ENCODE data around the gene DGUOK.

DGUOK gene

GRCh38 chr2:73946215-73946614, 19.5 kb downstream of the DGUOK start:
- no peak for DNase-seq (ENCODE audit: low read depth in 3 of 3, low spot score in 1 of 3)

DNA sequence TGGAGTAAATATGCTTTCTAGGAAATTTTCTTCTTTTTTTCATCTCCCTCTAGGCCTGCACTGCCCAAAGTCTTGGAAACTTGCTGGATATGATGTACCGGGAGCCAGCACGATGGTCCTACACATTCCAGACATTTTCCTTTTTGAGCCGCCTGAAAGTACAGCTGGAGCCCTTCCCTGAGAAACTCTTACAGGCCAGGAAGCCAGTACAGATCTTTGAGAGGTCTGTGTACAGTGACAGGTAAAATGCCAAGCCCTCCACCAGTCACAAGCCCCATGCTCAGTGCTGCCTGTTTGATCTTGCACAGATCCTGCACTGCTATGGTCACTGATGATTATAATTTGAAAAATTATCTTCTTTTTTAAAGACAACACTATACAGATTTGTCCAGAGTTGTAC, 20.0 kb downstream of the DGUOK start:
- DNase-seq (ENCODE audit: low read depth in 3 of 3, low spot score in 1 of 3), result no peak

DNA sequence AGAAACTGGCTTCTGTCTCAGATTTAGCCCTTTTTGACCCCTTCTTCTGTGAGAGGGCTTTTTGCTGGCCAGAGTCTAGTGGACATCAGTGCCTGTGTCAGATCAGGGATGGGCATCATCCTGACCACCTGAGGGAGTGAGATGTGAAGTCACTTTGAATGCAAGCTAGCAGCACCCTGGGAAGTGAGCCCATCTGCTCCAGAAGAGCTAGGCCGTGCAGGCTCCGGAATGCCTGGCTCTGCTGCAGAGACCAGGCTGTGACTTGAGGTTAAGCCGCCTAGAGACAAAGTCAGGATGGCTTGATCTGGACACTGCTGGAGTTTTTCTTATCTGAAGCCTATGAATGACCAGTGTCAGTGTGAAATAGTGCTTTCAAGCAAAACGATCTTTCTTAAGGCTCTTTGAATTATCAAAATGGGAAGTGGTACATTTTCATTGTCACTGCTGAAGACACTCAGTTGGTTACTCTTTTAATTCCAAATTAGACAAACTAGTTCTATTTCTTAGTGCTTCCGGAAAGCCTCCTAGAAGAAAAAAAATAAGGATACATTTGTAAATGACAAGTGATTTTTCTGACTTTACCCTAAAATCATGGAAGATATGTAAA, 20.8 kb downstream of the DGUOK start:
- no peak for DNase-seq (ENCODE audit: low read depth in 3 of 3, low spot score in 1 of 3)

DNA sequence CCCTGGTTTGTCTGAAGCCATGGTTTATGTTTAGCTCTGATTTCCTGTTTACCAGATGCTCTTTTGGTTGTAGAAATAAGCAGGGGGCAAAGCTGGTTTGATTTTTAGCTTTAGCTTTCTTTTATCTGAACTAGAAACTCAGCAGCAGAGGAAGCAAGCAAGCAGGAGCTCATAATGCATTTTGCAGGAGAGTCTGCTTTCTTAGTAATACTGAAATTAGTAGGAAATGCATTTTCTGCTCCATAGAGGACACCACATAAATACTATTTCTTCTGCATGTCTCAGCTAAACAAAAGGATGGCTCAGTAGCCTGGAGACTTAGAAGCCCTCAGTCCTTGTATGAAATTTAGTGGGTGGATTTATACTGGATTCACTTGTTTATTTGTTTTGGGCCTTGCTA, 23.1 kb downstream of the DGUOK start:
- no peak for DNase-seq (ENCODE audit: low read depth in 3 of 3, low spot score in 1 of 3)

DNA sequence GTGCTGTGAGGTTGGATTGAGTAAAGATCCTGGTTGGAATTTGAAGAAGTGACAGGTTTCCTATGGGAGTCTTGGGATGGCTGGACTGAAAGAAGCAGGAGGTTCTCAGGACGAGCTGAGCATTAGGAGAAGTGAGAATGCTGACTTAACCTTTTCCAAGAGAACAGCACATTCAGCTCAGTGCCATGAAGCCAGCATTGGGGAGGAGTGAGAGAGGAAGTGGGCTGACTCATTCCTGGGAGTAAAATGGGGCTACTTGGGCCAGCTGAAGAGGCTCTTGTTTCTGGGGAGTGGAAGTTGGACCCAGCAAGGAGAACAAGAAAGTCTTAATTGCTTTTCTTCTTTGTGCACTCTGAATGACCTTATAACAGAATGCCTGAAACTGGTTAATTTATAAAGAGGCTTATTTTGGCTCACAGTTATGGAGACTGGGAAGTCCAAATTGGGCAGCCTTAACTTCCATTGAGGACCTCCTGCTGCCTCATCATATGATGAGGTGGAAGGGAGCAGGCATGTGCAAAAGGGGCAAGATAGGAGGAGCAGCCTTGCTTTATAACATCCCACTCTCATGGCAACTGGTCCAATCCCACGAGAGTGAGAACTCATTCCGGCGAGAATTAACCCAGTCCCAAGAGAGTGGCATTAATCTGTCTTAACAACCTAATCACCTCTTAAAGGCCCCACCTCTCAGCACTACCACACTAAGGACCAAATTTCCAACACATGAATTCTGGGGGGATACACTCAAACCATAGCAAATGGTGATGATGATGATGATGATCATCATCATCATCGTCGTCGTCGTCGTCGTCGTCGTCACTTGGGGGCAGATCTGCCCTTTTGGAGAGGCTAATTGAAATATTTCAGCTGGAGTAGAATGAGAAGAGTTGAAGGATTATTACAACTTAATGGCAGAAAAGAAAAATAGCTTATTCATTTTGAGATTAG, 26.1 kb downstream of the DGUOK start:
- DNase-seq (ENCODE audit: low read depth in 3 of 3, low spot score in 1 of 3), result no peak

DNA sequence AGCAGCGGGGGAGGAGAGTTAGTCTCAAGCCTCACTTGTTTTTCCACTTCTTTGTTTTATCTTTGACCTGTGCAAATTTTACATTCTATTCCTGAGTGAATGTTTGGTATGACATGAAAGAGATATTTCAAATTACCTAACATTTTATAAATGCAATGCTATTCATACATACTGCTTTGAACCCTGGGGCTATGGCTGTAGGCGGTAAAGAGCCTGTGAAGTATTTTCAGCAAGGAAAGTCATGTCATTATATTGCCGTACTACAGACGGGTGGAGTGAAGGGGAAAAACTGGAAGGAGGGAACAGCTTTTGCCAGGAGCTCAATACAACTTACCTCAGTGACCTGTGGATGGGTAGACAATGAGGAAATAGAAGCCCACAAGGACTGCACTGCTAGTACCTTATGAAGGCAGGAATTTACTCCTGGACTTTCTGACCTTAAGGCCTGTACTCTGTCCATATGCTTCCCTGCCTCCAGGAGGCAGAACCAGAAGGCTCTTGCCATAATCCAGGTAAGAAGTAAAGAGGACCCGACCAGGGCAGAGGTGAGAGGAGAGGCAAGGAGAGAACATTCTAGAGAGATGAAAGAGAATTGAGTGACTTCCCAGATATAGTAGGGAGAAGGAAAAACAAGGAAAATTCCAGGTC, 29.7 kb downstream of the DGUOK start:
- no peak for DNase-seq (ENCODE audit: low read depth in 3 of 3, low spot score in 1 of 3)

DNA sequence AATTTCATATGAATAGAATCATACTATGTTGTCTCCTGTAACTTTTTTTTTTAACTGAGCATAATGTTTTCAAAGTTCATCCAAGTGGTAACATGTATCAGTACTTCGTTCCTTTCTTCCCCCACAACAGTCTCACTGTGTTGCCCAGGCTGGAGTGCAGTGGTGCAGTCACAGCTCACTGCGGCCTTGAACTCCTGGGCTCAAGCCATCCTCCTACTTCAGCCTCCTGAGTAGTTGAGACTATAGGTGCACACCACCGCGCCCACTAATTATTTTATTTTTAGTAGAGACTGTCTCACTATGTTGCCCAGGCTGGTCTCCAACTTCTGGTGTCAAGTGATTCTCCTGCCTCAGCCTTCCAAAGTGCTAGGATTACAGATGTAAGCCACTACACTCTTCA, 34.6 kb downstream of the DGUOK start:
- DNase-seq (ENCODE audit: low read depth in 3 of 3, low spot score in 1 of 3), result no peak

DNA sequence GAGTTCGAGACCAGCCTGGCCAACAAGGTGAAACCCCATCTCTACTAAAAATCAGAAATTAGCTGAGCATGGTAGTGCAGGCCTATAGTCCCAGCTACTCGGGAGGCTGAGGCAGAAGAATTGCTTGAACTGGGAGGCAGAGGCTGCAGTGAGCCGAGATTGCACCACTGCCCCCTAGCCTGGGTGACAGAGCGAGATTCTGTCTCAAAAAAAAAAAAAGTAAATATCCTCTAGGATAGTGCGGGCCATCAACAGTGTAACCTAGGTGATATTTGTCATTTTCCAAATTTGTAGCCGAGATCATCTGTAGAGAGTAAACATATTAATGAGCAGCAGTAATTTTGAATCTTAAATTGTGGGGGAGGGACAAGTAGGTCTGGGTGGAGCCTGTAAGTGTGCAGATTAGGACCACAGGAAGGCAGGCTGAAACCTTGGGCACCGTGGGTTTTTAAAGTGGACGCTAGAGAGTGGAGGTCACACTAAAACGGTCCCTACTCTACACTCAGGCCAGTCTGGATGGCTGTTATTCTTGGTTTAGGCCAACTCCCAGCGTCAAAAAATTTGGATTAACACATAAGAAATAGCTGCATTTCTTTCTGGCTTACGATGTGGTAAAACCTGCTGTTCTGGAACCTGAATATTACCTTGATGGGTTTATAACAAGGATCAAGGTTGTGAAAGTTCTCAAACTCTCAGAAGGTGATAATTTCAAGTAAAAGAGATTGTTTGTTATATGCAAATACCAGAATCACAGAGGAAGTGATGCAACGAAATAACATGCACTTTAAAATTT, 35.3 kb downstream of the DGUOK start:
- no peak for DNase-seq (ENCODE audit: low read depth in 3 of 3, low spot score in 1 of 3)

DNA sequence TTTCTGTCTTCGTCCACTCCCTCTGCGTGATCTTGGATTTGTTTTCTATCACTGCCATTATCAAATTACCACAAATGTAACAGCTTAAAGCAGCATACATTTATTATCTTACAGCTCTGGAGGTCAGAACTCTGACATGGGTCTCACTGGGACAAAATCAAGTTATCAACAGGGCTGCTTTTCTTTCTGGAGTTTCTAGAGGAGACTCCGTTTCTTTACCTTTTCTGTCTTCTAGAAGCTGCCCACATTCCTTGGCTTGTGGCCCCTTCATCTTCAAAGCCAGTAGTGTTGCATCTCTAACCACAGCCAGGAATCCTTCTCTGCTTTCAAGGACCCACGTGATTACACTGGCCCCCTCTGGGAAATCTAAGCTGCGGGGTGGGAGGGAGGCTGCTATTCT, 36.1 kb downstream of the DGUOK start:
- DNase-seq (ENCODE audit: low read depth in 3 of 3, low spot score in 1 of 3), result no peak

DNA sequence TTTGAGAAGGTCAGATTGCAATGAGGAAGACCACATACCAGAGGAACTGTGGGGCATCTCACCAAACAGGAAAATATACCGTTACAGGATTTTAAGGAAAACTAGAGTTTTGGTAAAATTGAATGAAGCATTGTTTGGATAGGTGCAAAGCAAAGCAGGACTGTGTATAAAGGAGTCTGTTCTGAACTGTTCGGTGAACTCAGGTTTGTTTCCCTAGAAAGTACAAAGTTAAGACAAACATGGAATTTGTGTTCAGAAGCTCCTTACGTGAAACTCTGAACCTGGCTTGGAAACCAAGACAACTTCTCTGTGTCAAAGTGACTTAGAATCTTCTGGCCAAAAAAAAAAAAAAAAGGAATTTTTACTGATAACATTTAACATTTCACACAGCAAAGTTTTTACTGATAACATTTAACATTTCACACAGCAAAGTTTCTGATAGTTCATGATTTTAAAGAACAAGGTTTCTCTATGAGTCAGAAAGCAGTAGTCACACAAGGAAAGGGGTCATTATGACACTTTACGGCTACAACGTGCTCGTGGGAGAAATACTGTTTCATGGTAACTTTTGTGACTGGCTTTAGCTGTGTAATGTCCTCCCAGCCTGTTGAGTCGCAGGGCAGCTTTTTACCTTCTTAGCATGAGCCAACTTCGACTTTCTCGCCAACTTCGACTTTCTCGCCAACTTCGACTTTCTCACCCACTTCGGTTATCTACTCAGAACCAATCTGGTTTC, 36.9 kb downstream of the DGUOK start:
- no peak for DNase-seq (ENCODE audit: low read depth in 3 of 3, low spot score in 1 of 3)

GRCh38 chr2:73964223-73964622, 37.5 kb downstream of the DGUOK start:
- no peak for DNase-seq (ENCODE audit: low read depth in 3 of 3, low spot score in 1 of 3)

DNA sequence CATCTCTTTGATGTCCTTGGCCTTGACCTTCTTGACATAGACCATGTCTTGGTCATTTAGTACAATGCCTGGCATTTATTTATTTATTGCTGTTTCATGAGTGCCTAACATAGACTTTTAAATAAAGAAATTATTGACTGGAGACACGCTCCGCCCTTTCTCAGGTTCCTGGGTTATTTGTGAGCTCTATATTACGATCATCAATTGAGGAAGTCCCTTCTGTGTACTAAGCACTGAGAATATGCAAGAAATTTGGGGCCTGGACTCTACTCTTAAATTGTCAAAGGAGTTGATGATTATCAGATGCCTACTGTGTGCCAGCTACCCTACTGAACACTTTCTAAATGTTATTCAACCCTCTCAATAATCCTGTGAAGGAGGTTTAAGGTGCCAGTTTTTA, 38.4 kb downstream of the DGUOK start:
- no peak for DNase-seq (ENCODE audit: low read depth in 3 of 3, low spot score in 1 of 3)

DNA sequence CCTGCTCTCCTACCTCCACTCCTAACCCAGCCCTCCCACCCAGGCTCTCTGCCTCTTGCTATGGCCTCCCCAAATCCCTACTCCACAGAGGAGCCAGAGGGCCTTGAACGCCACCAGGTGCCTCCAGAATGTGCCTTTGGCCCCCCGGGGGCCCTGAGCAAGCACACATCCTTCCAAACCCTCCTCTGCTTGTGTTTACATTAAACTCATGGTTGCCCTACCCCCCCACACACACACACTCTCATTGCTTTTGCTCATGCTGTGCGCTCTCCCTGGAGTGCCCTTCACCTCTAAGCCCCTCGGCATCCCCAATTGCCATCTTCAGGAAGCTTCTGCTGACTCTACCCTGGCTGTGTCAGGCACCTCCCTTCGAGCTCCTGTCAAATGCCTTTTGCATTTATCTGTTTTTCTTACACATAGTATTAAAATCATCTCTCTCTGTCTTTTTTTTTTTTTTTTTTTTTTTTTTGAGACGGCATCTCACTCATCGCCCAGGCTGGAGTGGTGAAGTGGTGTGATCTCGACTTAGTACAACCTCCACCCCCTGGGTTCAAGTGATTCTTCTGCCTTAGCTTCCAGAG, 41.8 kb downstream of the DGUOK start:
- DNase-seq (ENCODE audit: low read depth in 3 of 3, low spot score in 1 of 3), result no peak

DNA sequence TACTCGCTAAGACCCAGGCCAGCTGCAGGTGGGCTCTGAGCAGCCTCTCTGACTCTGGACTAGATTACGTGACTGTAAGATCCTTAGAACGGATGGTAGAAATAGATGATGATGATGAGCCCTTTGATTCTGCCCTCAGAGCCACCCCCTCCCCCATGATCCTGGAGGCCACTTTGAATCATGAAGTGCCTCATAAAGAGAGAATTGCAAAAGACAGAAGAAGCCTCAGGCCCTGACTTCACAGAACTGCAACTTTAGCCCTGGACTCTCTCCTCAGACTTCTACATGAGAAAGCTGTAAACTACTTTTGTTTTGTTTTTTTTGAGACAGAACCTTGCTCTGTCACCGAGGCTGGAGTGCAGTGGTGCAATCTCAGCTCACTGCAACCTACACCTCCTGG, 42.7 kb downstream of the DGUOK start:
- no peak for DNase-seq (ENCODE audit: low read depth in 3 of 3, low spot score in 1 of 3)

- no peak for DNase-seq (ENCODE audit: low read depth in 3 of 3, low spot score in 1 of 3)
Measured at GRCh38 chr2:73970141-73970803, 43.6 kb downstream of the DGUOK start.

DNA sequence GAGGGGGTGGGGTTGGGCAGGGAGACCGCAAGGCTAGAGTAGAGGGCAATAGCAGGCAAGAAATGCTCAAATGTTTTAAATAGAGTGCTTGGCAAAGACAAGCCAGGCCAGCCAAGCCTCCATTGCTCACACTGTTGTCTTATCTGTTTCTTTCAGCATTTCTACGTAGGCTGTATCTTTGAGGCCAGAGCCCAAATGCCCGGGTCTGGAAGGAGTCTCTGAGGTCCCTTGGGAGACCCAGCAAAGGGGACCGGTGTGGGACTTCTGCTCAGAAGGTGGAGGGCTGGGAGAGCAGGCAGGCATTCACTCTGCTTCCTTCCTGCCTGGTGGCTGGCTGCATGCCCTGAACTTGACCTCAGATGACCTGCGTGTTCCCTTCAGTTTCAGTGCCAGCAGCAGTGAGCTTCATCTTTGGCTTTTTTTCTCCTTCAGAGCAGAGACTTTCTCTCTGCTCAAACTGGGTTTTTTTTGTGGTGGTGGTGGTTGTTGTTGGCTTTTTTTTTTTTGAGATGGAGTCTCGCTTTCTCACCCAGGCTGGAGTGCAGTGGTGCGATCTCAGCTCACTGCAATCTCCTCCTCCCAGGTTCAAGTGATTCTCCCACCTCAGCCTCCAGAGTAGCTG, 44.3 kb downstream of the DGUOK start:
- DNase-seq (ENCODE audit: low read depth in 3 of 3, low spot score in 1 of 3), result no peak

DNA sequence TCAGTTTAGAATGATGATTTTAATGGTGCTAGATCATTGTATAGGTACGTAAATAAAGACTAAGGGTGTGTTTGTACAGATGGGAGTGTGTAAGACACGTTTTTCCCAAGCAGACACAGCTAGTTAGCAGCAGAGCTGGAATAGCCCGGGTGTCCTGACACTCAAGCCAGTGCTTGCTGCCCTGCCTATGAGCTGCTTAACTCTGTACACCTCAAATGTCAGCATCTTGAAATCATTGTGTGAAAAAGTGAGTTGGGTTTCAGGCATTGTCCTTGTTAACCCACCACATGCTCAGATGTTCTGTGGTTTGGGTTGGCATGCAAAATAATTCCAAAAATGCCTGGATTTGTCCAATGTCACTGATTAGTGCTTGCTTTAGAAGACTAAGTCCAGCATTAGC, 45.0 kb downstream of the DGUOK start:
- no peak for DNase-seq (ENCODE audit: low read depth in 3 of 3, low spot score in 1 of 3)

GRCh38 chr2:73972846-73973245, 46.2 kb downstream of the DGUOK start:
- DNase-seq (ENCODE audit: low read depth in 3 of 3, low spot score in 1 of 3), result no peak

DNA sequence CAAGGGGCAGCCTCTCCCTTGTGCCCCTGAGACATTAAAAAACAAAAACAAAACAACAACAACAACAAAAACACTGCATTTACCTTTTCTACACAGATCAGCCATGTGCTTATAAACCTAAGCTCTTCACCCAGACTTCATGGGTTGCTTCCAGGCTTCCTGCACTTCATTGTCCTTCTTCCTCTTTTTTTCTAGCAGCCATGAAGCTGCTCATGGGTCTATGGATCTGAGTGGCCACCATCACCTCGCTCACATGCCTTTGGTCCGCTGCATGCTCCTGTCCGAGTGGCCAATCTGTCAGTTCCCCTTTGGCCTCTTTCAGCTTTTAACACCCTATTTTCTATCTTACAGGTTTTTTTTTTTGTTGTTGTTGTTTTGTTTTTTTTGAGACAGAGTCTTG, 49.1 kb downstream of the DGUOK start:
- no peak for DNase-seq (ENCODE audit: low read depth in 3 of 3, low spot score in 1 of 3)
